NT2/D1 (cell line): ENCODE results near the gene GHDC.

Experiments
- YY1 ChIP-seq: IDR thresholded peaks from 2 replicates; pipeline ENCODE4 v1.6.1; 2011; ENCODE audit not compliant: insufficient read length, insufficient read depth
- ZNF274 ChIP-seq: IDR thresholded peaks from 2 replicates; pipeline ENCODE4 v1.6.1; 2011; ENCODE audit warnings: mild to moderate bottlenecking, low read depth, low read length

GRCh38 chr17:42210046-42210445, 15.8 kb upstream of the GHDC start:
- no peak for TF ChIP-seq YY1
- no peak for TF ChIP-seq ZNF274
